Endothelial cell of umbilical vein (primary cell): Measurements from ENCODE around the gene CD93.

Experiments
- CTCF ChIP-seq, 2 donors: IDR thresholded peaks; 1 replicate in 1 of 2; 2 replicates in 1 of 2; pipeline ENCODE4 v1.5.1; 2011; ENCODE audit warnings: low read length in 2 of 2, mild to moderate bottlenecking in 2 of 2, moderate library complexity in 2 of 2, control low read depth in 1 of 2, inconsistent platforms in 1 of 2, low read depth in 1 of 2; ENCODE audit not compliant: insufficient read depth in 1 of 2; ENCODE audit errors: extremely low read depth in 1 of 2
- FOS ChIP-seq: IDR thresholded peaks from 2 replicates; pipeline ENCODE4 v1.6.1; 2011; ENCODE audit warnings: mild to moderate bottlenecking, low read length, moderate library complexity, borderline replicate concordance; ENCODE audit not compliant: insufficient read depth
- JUN ChIP-seq: IDR thresholded peaks from 2 replicates; pipeline ENCODE4 v1.6.1; 2011; ENCODE audit warnings: borderline replicate concordance, low read depth; ENCODE audit not compliant: insufficient read length, insufficient read depth
- MYC ChIP-seq: IDR thresholded peaks from one replicate; pipeline ENCODE4 v1.6.1; 2011; ENCODE audit warnings: mild to moderate bottlenecking, low read depth, low read length
- POLR2A ChIP-seq: IDR thresholded peaks from 2 replicates; pipeline ENCODE4 v1.6.1; 2012; ENCODE audit warnings: low read depth, mild to moderate bottlenecking, control low read depth, low read length
- POLR2AphosphoS5 ChIP-seq: IDR thresholded peaks from 2 replicates; pipeline ENCODE4 v1.6.1; 2012; ENCODE audit warnings: low read depth, mild to moderate bottlenecking, control low read depth, low read length, moderate library complexity; ENCODE audit not compliant: insufficient read depth
- TF ChIP-seq, protein P1 (sequence below): IDR thresholded peaks from 2 replicates; pipeline ENCODE4 v1.6.1; 2011; ENCODE audit not compliant: insufficient read depth, insufficient read length

GRCh38 chr20:23123886-23124285 lies 37.8 kb upstream of the CD93 start:
- no peak for TF ChIP-seq CTCF (IDR thresholded peaks at IDR 0.05; ENCODE audit: extremely low read depth in 1 of 2, insufficient read depth in 1 of 2, low read depth in 1 of 2, low read length in 2 of 2)
- TF ChIP-seq, protein P1, sequence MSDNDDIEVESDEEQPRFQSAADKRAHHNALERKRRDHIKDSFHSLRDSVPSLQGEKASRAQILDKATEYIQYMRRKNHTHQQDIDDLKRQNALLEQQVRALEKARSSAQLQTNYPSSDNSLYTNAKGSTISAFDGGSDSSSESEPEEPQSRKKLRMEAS = no peak
- no peak for TF ChIP-seq FOS
- TF ChIP-seq POLR2A = no peak
- no peak for TF ChIP-seq POLR2AphosphoS5
- no peak for TF ChIP-seq JUN
- no peak for TF ChIP-seq MYC
